ENCODE measurements around the gene PIH1D1.
"Not testable (repeated sequence)": the region's sequence is repeated elsewhere in the genome, so short reads cannot be mapped to it uniquely, and the experiment has no call there.

Gene PIH1D1

DNA sequence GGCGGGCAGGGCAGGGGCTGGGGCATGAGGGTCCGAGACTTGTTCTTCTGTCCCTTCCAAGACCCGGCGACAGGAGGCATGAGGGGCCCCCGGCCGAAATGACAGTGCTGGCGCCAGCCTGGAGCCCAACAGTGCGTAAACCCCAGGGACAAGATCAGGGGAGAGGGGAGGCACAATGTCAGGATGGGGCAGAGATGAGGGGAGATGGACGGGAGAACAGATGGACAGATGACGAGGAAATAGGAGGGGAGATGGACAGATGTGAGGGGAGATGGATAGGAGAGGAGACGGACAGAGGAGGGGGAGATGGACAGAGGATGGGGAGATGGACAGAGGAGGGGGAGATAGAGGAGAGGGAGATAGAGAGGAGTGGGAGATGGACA lies 22.9 kb upstream of the PIH1D1 start:
- no peak for TF ChIP-seq JUND (IDR thresholded peaks at IDR 0.05; ENCODE audit: low read depth)
- in situ Hi-C loops (cut with HindIII; ENCODE audit: low pct_unique_long_range_greater_than_20kb, low sequenced_read_pairs), result no loop called here

DNA sequence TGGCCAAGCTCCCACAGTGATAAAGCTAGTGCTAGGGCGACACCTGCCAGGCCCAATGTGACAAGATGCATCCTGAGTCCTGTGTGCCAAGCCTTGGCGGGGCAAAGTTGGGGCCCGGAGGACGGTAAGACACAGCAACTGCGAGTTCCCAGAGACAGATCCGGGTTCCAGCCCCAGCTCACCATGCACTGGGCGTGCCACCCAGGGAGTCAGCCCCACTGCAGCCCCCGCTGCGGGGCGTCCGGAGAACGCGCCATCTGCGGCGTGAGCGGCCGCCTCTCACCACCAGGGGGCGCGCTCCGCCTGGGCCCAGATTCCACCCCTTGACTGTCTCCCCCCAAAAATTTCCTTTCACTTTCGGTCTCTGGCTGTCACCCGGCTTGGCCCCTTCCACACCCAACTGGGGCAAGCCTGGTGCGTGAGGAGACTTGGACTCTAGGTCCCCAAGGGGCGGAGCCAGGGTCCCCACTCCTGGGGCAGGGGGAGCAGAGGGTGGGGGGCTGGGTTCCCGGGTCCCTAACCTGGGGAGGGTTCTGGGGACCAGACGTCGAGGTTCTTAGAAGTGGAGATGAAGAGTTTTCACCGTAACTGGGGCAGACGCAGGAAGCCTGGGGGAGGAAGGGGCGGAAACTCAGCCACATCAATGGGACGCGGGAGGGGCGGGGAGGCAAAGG lies 22.4 kb upstream of the PIH1D1 start, which contains the start of gene FLT3LG:
Gene FLT3LG (plus strand): TSS at position 348 of the 674 bp plus-strand sequence. CDS start 425 bp downstream, outside the sequence.
- TF ChIP-seq JUND (IDR thresholded peaks at IDR 0.05; ENCODE audit: low read depth), result no peak
- in situ Hi-C loops (cut with HindIII; ENCODE audit: low pct_unique_long_range_greater_than_20kb, low sequenced_read_pairs), result no loop called here
- peak; percentile 72 to 75 for DNase-seq (ENCODE audit: low read depth in 1 of 2, low spot score in 1 of 2)

More for the DNA sequence above, 22.9 kb upstream of the PIH1D1 start:
- no peak for DNase-seq (ENCODE audit: low read depth in 1 of 2, low spot score in 1 of 2)

DNA sequence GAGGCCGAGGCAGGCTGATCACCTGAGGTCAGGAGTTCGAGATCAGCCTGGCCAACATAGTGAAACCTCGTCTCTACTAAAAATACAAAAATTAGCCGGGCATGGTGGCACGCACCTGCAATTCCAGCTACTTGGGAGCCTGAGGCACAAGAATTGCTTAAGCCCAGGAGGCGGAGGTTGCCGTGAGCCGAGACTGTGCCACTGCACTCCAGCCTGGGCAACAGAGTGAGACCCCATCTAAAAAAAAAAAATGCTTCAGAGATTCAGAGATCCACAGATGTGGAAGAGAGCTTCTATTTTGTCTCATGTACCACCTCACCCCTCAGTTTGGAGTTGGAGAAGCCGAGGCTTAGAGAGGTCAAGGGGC lies 21.9 kb upstream of the PIH1D1 start:
- DNase-seq (ENCODE audit: low read depth in 1 of 2, low spot score in 1 of 2); in situ Hi-C loops (cut with HindIII; ENCODE audit: low pct_unique_long_range_greater_than_20kb, low sequenced_read_pairs): not testable (repeated sequence)

- no peak for DNase-seq (ENCODE audit: low read depth in 1 of 2, low spot score in 1 of 2)
Measured at GRCh38 chr19:49472936-49473335, 21.3 kb upstream of the PIH1D1 start.

DNA sequence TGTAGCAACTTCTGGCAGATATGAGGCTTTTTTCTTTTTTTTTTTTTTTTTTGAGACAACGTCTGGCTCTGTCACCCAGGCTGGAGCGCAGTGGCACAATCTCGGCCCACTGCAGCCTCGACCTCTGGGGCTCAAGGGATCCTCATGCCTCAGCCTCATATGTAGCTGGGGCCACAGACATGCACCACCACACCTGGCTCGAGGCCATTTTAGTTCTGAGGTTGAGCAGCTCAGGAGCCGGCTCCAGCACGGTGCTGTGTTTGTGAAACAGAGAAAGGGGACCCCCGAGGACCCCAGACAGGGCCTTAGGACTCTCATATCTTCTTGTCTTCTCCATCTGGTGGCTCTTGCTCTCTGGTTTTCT lies 19.0 kb upstream of the PIH1D1 start:
- no peak for TF ChIP-seq JUND (IDR thresholded peaks at IDR 0.05; ENCODE audit: low read depth)
- DNase-seq (ENCODE audit: low read depth in 1 of 2, low spot score in 1 of 2), result no peak
- in situ Hi-C loops (cut with HindIII; ENCODE audit: low pct_unique_long_range_greater_than_20kb, low sequenced_read_pairs), result no loop called here

More at GRCh38 chr19:49472936-49473335, 21.3 kb upstream of the PIH1D1 start:
- no peak for TF ChIP-seq JUND (IDR thresholded peaks at IDR 0.05; ENCODE audit: low read depth)
- in situ Hi-C loops (cut with HindIII; ENCODE audit: low pct_unique_long_range_greater_than_20kb, low sequenced_read_pairs), result no loop called here

DNA sequence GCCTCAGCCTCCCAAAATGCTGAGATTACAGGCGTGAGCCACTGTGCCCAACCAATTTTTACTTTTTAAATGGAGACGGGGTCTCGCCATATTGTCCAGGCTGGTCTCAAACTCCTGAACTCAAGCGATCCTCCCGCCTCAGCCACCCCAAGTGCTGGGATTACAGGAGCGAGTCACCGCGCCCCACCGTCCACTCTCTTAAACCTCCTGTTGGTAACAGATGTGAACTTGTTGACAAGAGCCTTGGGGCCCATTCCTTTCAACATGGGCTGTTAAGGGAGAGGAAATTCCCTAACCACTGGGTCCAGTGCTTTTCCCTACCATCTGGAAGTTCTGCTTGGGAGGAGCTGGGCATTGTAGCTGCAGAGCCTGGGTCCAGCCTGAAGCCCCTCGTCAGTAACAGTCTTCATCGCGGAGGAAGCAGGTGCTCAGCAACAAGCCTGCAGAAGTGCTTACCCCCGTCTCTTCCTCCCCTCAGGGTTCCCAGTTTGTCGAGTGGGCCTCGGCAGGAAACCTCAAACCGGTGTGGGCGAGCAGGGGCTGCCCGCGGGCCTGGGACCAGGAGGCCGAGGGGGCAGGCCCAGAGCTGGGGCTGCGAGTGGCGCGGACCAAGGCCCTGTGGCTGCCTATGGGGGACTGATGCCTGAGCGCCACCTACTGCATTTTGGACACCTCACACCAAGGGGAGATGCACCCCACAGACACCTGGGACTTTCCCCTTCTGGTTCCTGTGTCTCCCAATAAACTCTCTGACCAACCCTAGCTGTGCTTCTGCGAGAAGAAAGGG lies 18.4 kb upstream of the PIH1D1 start:
- no peak for TF ChIP-seq JUND (IDR thresholded peaks at IDR 0.05; ENCODE audit: low read depth)
- no peak for DNase-seq (ENCODE audit: low read depth in 1 of 2, low spot score in 1 of 2)
- in situ Hi-C loops (cut with HindIII; ENCODE audit: low pct_unique_long_range_greater_than_20kb, low sequenced_read_pairs), result no loop called here

- no peak for TF ChIP-seq JUND (IDR thresholded peaks at IDR 0.05; ENCODE audit: low read depth)
- DNase-seq (ENCODE audit: low read depth in 1 of 2, low spot score in 1 of 2), result peak in 1 of 2 experiments; percentile 74
- in situ Hi-C loops (cut with HindIII; ENCODE audit: low pct_unique_long_range_greater_than_20kb, low sequenced_read_pairs), result no loop called here
Measured at GRCh38 chr19:49468746-49469447, 17.3 kb upstream of the PIH1D1 start.

DNA sequence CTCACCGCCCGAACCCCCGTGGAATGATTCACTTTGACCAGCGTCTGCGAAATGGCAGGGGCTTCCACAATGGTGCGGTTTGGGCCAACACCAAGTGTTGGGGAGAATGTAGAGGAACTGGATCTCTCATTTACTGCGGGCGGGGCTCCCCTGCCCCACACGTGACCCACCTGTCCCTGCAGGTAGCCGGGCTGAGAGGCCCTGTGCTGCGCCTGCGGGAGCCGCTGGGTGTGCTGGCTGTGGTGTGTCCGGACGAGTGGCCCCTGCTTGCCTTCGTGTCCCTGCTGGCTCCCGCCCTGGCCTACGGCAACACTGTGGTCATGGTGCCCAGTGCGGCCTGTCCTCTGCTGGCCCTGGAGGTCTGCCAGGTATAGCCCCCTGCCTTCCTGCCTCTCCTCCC lies 16.6 kb upstream of the PIH1D1 start:
- TF ChIP-seq JUND (IDR thresholded peaks at IDR 0.05; ENCODE audit: low read depth), result no peak
- in situ Hi-C loops (cut with HindIII; ENCODE audit: low pct_unique_long_range_greater_than_20kb, low sequenced_read_pairs), result no loop called here
- DNase-seq (ENCODE audit: low read depth in 1 of 2, low spot score in 1 of 2), result no peak

DNA sequence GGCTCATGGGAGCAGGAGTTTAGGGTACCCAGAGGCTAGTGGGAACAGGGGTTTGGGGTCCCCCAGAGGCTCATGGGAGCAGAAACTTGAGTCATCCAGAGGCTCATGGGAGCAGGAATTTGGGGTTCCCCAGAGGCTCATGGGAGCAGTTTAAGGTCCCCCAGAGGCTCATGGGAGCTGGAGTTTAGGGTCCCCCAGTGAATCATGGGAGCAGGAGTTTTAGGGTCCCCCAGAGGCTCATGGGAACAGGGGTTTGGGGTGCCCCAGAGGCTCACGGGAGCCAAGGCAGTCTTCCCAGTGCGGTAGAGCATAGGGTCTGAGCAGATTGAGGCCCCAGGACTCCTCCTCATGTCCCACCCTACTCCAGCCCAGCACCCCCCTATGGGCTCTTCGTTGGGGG lies 13.8 kb upstream of the PIH1D1 start:
- no peak for DNase-seq (ENCODE audit: low read depth in 1 of 2, low spot score in 1 of 2)
- no peak for TF ChIP-seq JUND (IDR thresholded peaks at IDR 0.05; ENCODE audit: low read depth)
- in situ Hi-C loops (cut with HindIII; ENCODE audit: low pct_unique_long_range_greater_than_20kb, low sequenced_read_pairs), result no loop called here

- in situ Hi-C loops (cut with HindIII; ENCODE audit: low pct_unique_long_range_greater_than_20kb, low sequenced_read_pairs), result no loop called here
Measured at GRCh38 chr19:49463960-49464740, 12.5 kb upstream of the PIH1D1 start.

GRCh38 chr19:49462492-49462891 lies 10.9 kb upstream of the PIH1D1 start:
- TF ChIP-seq JUND (IDR thresholded peaks at IDR 0.05; ENCODE audit: low read depth), result no peak
- in situ Hi-C loops (cut with HindIII; ENCODE audit: low pct_unique_long_range_greater_than_20kb, low sequenced_read_pairs), result no loop called here
- no peak for DNase-seq (ENCODE audit: low read depth in 1 of 2, low spot score in 1 of 2)

More at GRCh38 chr19:49463960-49464740, 12.5 kb upstream of the PIH1D1 start:
- no peak for TF ChIP-seq JUND (IDR thresholded peaks at IDR 0.05; ENCODE audit: low read depth)
- DNase-seq (ENCODE audit: low read depth in 1 of 2, low spot score in 1 of 2), result no peak

- in situ Hi-C loops (cut with HindIII; ENCODE audit: low pct_unique_long_range_greater_than_20kb, low sequenced_read_pairs), result no loop called here
- TF ChIP-seq JUND (IDR thresholded peaks at IDR 0.05; ENCODE audit: low read depth), result no peak
- DNase-seq (ENCODE audit: low read depth in 1 of 2, low spot score in 1 of 2), result no peak
Measured at GRCh38 chr19:49461656-49462055, 10.0 kb upstream of the PIH1D1 start.

DNA sequence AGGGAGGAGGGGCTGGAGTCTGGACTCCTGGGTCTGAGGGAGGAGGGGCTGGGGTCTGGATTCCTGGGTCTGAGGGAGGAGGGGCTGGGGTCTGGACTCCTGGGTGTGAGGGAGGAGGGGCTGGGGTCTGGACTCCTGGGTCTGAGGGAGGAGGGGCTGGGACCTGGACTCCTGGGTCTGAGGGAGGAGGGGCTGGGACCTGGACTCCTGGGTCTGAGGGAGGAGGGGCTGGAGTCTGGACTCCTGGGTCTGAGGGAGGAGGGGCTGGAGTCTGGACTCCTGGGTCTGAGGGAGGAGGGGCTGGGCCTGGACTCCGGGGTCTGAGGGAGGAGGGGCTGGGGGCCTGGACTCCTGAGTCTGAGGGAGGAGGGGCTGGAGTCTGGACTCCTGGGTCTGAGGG lies 9.5 kb upstream of the PIH1D1 start:
- in situ Hi-C loops (cut with HindIII; ENCODE audit: low pct_unique_long_range_greater_than_20kb, low sequenced_read_pairs); DNase-seq (ENCODE audit: low read depth in 1 of 2, low spot score in 1 of 2): not testable (repeated sequence)
